HepG2 (cell line): ENCODE measurements around the gene EPN2.
"Not testable (repeated sequence)": the region's sequence is repeated elsewhere in the genome, so short reads cannot be mapped to it uniquely, and the experiment has no call there.

ENCODE experiments used
- ESRRA ChIP-seq: sonication (generic); formaldehyde crosslinking; IDR thresholded peaks from 2 replicates; pipeline ENCODE4 v1.5.1; 2020; ENCODE audit warnings: mild to moderate bottlenecking, low read depth, missing genetic modification reagents
- RXRA ChIP-seq: sonication (generic); formaldehyde crosslinking; IDR thresholded peaks from 2 replicates; pipeline ENCODE4 v1.5.1; 2020; ENCODE audit warnings: missing genetic modification reagents
- TAF1 ChIP-seq: sonication (generic); formaldehyde crosslinking; IDR thresholded peaks from 2 replicates; pipeline ENCODE4 v1.4.0; 2020; ENCODE audit warnings: missing genetic modification reagents
- TF ChIP-seq, protein P1 (sequence below): sonication (generic); formaldehyde crosslinking; IDR thresholded peaks from 2 replicates; pipeline ENCODE4 v1.5.0; 2020; ENCODE audit warnings: mild to moderate bottlenecking, missing genetic modification reagents, moderate library complexity

DNA sequence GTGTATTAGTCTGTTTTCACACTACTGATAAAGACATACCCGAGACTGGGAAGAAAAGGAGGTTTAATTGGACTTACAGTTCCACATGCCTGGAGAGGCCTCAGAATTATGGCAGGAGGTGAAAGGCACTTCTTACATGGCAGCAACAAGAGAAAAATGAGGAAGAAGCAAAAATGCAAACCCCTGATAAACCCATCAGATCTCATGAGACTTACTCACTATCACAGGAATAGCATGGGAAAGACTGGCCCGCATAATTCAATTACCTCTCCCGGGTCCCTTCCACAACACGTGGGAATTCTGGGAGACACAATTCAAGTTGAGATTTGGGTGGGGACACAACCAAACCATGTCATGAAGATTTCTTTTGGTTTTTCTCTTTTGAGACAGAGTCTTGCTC, 41.1 kb downstream of the EPN2 start:
- TF ChIP-seq, protein P1, sequence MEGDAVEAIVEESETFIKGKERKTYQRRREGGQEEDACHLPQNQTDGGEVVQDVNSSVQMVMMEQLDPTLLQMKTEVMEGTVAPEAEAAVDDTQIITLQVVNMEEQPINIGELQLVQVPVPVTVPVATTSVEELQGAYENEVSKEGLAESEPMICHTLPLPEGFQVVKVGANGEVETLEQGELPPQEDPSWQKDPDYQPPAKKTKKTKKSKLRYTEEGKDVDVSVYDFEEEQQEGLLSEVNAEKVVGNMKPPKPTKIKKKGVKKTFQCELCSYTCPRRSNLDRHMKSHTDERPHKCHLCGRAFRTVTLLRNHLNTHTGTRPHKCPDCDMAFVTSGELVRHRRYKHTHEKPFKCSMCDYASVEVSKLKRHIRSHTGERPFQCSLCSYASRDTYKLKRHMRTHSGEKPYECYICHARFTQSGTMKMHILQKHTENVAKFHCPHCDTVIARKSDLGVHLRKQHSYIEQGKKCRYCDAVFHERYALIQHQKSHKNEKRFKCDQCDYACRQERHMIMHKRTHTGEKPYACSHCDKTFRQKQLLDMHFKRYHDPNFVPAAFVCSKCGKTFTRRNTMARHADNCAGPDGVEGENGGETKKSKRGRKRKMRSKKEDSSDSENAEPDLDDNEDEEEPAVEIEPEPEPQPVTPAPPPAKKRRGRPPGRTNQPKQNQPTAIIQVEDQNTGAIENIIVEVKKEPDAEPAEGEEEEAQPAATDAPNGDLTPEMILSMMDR (CRISPR knock-in tag): not testable (repeated sequence)
- not testable (repeated sequence) for TF ChIP-seq TAF1 (CRISPR knock-in tag); ESRRA; RXRA (CRISPR knock-in tag)
